HEK293 (cell line): ENCODE measurements around the gene ASB16.

Source experiments
- KLF1 ChIP-seq: fragments of 450-650 bp; formaldehyde crosslinking; IDR thresholded peaks from 2 replicates; pipeline ENCODE4 v1.5.1; 2016; ENCODE audit warnings: missing biosample characterization, missing genetic modification characterization
- KLF16 ChIP-seq: fragments of 450-650 bp; formaldehyde crosslinking; IDR thresholded peaks from 2 replicates; pipeline ENCODE4 v1.5.1; 2017; ENCODE audit warnings: missing biosample characterization, missing genetic modification characterization
- OSR2 ChIP-seq: fragments of 450-650 bp; formaldehyde crosslinking; IDR thresholded peaks from 2 replicates; pipeline ENCODE4 v1.5.1; 2016; ENCODE audit warnings: missing biosample characterization, missing genetic modification characterization
- PRDM6 ChIP-seq: fragments of 450-650 bp; formaldehyde crosslinking; IDR thresholded peaks from 2 replicates; pipeline ENCODE4 v1.5.1; 2017; ENCODE audit warnings: missing biosample characterization, missing genetic modification characterization
- SALL2 ChIP-seq: fragments of 450-650 bp; formaldehyde crosslinking; IDR thresholded peaks from 2 replicates; pipeline ENCODE4 v1.5.0; 2017; ENCODE audit warnings: missing biosample characterization, mild to moderate bottlenecking, missing genetic modification characterization, borderline replicate concordance
- SP2 ChIP-seq: fragments of 450-650 bp; formaldehyde crosslinking; IDR thresholded peaks from 2 replicates; pipeline ENCODE4 v1.5.1; 2016; ENCODE audit warnings: missing biosample characterization, missing genetic modification characterization
- SP3 ChIP-seq: fragments of 450-650 bp; formaldehyde crosslinking; IDR thresholded peaks from 2 replicates; pipeline ENCODE4 v1.5.1; 2016; ENCODE audit warnings: missing biosample characterization, missing genetic modification characterization
- SP7 ChIP-seq: fragments of 450-650 bp; formaldehyde crosslinking; IDR thresholded peaks from 2 replicates; pipeline ENCODE4 v1.5.1; 2016; ENCODE audit warnings: missing biosample characterization, missing genetic modification characterization
- TRIM28 ChIP-seq: IDR thresholded peaks from 2 replicates; pipeline ENCODE4 v1.6.1; 2011; ENCODE audit warnings: low read length, control low read depth, borderline replicate concordance
- ZBTB20 ChIP-seq: fragments of 450-650 bp; formaldehyde crosslinking; IDR thresholded peaks from 2 replicates; pipeline ENCODE4 v1.5.1; 2016; ENCODE audit warnings: missing biosample characterization, missing genetic modification characterization
- ZBTB48 ChIP-seq: fragments of 450-650 bp; formaldehyde crosslinking; IDR thresholded peaks from 2 replicates; pipeline ENCODE4 v1.5.1; 2016; ENCODE audit warnings: missing biosample characterization, missing genetic modification characterization
- ZBTB8A ChIP-seq: fragments of 450-650 bp; formaldehyde crosslinking; IDR thresholded peaks from 2 replicates; pipeline ENCODE4 v1.5.1; 2016; ENCODE audit warnings: missing biosample characterization, missing genetic modification characterization
- ZFP41 ChIP-seq: fragments of 450-650 bp; formaldehyde crosslinking; IDR thresholded peaks from 2 replicates; pipeline ENCODE4 v1.5.1; 2016; ENCODE audit warnings: missing biosample characterization, missing genetic modification characterization, borderline replicate concordance
- ZNF121 ChIP-seq: fragments of 450-650 bp; formaldehyde crosslinking; IDR thresholded peaks from 2 replicates; pipeline ENCODE4 v1.5.1; 2016; ENCODE audit warnings: missing biosample characterization, missing genetic modification characterization
- ZNF223 ChIP-seq: fragments of 450-650 bp; formaldehyde crosslinking; IDR thresholded peaks from 2 replicates; pipeline ENCODE4 v1.5.1; 2016; ENCODE audit warnings: missing biosample characterization, missing genetic modification characterization
- ZNF311 ChIP-seq: fragments of 450-650 bp; formaldehyde crosslinking; IDR thresholded peaks from 2 replicates; pipeline ENCODE4 v1.5.1; 2017; ENCODE audit warnings: missing biosample characterization, missing genetic modification characterization, borderline replicate concordance
- ZNF324 ChIP-seq: fragments of 450-650 bp; formaldehyde crosslinking; IDR thresholded peaks from 2 replicates; pipeline ENCODE4 v1.5.1; 2016; ENCODE audit warnings: missing biosample characterization, missing genetic modification characterization
- ZNF354C ChIP-seq: fragments of 450-650 bp; formaldehyde crosslinking; IDR thresholded peaks from 2 replicates; pipeline ENCODE4 v1.5.1; 2016; ENCODE audit warnings: missing biosample characterization, missing genetic modification characterization, low read depth, borderline replicate concordance
- ZNF366 ChIP-seq: fragments of 450-650 bp; formaldehyde crosslinking; conservative IDR thresholded peaks from 2 replicates; pipeline ENCODE4 v1.5.1; 2016; ENCODE audit warnings: missing biosample characterization, missing genetic modification characterization
- ZNF423 ChIP-seq: fragments of 450-650 bp; formaldehyde crosslinking; IDR thresholded peaks from 2 replicates; pipeline ENCODE4 v1.5.1; 2016; ENCODE audit warnings: missing biosample characterization, missing genetic modification characterization
- ZNF510 ChIP-seq: fragments of 450-650 bp; formaldehyde crosslinking; IDR thresholded peaks from 2 replicates; pipeline ENCODE4 v1.5.1; 2018; ENCODE audit warnings: mild to moderate bottlenecking, missing genetic modification characterization, missing biosample characterization; ENCODE audit not compliant: insufficient replicate concordance
- ZNF514 ChIP-seq: fragments of 450-650 bp; formaldehyde crosslinking; IDR thresholded peaks from 2 replicates; pipeline ENCODE4 v1.5.1; 2016; ENCODE audit warnings: missing biosample characterization, missing genetic modification characterization
- ZNF560 ChIP-seq: fragments of 450-650 bp; formaldehyde crosslinking; IDR thresholded peaks from 2 replicates; pipeline ENCODE4 v1.5.1; 2017; ENCODE audit warnings: missing biosample characterization, missing genetic modification characterization, borderline replicate concordance
- ZNF561 ChIP-seq: fragments of 450-650 bp; IDR thresholded peaks from 2 replicates; pipeline ENCODE4 v1.5.1; 2018; ENCODE audit warnings: missing biosample characterization, missing genetic modification characterization, borderline replicate concordance
- ZNF585B ChIP-seq: fragments of 450-650 bp; formaldehyde crosslinking; IDR thresholded peaks from 2 replicates; pipeline ENCODE4 v1.5.1; 2016; ENCODE audit warnings: missing biosample characterization, missing genetic modification characterization
- ZNF645 ChIP-seq: fragments of 450-650 bp; formaldehyde crosslinking; IDR thresholded peaks from 2 replicates; pipeline ENCODE4; 2016; ENCODE audit warnings: missing biosample characterization, missing genetic modification characterization
- ZNF768 ChIP-seq: fragments of 450-650 bp; formaldehyde crosslinking; IDR thresholded peaks from 2 replicates; pipeline ENCODE4 v1.5.1; 2018; ENCODE audit warnings: missing biosample characterization, mild to moderate bottlenecking, missing genetic modification characterization
- ZNF777 ChIP-seq: fragments of 450-650 bp; formaldehyde crosslinking; IDR thresholded peaks from 2 replicates; pipeline ENCODE4 v1.5.1; 2017; ENCODE audit warnings: missing biosample characterization, missing genetic modification characterization, borderline replicate concordance
- ZSCAN16 ChIP-seq: fragments of 450-650 bp; formaldehyde crosslinking; IDR thresholded peaks from 2 replicates; pipeline ENCODE4 v1.5.1; 2016; ENCODE audit warnings: missing biosample characterization, missing genetic modification characterization
- TF ChIP-seq, protein P1 (sequence below): fragments of 450-650 bp; formaldehyde crosslinking; IDR thresholded peaks from 2 replicates; pipeline ENCODE4 v1.5.1; 2016; ENCODE audit warnings: missing biosample characterization, missing genetic modification characterization
- TF ChIP-seq, protein P2 (sequence below): fragments of 450-650 bp; formaldehyde crosslinking; IDR thresholded peaks from 2 replicates; pipeline ENCODE4 v1.5.1; 2016; ENCODE audit warnings: missing biosample characterization, missing genetic modification characterization, low read depth
- TF ChIP-seq, protein P3 (sequence below): fragments of 450-650 bp; formaldehyde crosslinking; optimal IDR thresholded peaks from 2 replicates; pipeline ENCODE3; 2016; ENCODE audit warnings: missing biosample characterization, mild to moderate bottlenecking, missing genetic modification characterization
- TF ChIP-seq, protein P4 (sequence below): fragments of 450-650 bp; formaldehyde crosslinking; IDR thresholded peaks from 2 replicates; pipeline ENCODE4 v1.5.1; 2016; ENCODE audit warnings: missing biosample characterization, missing genetic modification characterization

The ASB16 gene

DNA sequence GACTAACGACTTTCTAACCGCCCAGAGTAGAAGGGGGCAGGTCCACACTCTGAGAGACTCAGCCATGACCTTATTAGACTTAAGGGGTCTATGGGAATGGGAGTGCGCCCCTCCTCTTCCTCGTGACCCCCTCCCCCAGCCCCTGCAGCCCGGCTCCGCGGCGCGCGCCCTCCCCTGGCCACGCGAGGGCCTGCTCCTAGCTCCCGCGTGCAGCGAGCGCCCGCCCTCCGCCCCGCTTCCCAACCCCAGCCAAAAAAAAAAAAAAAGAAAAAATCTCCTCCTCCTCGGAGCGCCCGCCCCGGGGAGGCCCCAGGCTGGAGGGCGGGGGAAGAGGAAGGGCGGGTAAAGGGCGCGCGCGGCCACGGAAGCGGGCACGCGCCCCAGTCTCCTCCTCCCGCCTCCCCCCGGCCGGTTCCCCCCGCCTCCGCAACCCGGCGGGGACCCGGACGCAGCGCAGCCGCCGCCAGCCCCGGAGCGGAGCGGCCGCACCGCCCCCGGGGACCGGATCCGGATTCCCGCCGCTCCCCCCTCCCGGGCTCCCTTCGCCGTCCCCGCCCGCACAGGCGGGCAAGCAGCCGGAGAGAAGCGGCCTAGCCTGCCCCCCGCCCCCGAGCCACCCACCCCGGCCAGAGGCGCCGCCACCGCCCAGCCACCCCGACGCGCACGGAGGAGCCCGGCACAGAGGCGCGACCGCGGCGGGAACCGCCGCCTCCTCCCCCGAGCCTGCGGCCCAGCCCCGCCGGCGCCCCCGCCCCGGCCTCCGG, 48.0 kb downstream of the ASB16 start (continued):
- TF ChIP-seq, protein P1, sequence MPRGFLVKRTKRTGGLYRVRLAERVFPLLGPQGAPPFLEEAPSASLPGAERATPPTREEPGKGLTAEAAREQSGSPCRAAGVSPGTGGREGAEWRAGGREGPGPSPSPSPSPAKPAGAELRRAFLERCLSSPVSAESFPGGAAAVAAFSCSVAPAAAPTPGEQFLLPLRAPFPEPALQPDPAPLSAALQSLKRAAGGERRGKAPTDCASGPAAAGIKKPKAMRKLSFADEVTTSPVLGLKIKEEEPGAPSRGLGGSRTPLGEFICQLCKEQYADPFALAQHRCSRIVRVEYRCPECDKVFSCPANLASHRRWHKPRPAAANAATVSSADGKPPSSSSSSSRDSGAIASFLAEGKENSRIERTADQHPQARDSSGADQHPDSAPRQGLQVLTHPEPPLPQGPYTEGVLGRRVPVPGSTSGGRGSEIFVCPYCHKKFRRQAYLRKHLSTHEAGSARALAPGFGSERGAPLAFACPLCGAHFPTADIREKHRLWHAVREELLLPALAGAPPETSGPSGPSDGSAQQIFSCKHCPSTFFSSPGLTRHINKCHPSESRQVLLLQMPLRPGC (tag by site-specific recombination) = no peak
- no peak; the same call in 1 of the 2 replicates for TF ChIP-seq SP2 (tag by site-specific recombination)
- 0 out of 2 replicates have a peak, but pooled peaks have one; percentile 13 for TF ChIP-seq ZBTB48
- TF ChIP-seq ZNF510 (tag by site-specific recombination) = no peak
- TF ChIP-seq ZNF223 (tag by site-specific recombination) = no peak
- no peak for TF ChIP-seq OSR2 (tag by site-specific recombination)
- TF ChIP-seq ZNF354C = no peak
- TF ChIP-seq ZNF561 (tag by site-specific recombination) = no peak
- no peak for TF ChIP-seq ZNF366 (tag by site-specific recombination)
- TF ChIP-seq ZBTB8A = peak; percentile 85
- TF ChIP-seq, protein P2, sequence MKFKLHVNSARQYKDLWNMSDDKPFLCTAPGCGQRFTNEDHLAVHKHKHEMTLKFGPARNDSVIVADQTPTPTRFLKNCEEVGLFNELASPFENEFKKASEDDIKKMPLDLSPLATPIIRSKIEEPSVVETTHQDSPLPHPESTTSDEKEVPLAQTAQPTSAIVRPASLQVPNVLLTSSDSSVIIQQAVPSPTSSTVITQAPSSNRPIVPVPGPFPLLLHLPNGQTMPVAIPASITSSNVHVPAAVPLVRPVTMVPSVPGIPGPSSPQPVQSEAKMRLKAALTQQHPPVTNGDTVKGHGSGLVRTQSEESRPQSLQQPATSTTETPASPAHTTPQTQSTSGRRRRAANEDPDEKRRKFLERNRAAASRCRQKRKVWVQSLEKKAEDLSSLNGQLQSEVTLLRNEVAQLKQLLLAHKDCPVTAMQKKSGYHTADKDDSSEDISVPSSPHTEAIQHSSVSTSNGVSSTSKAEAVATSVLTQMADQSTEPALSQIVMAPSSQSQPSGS (tag by site-specific recombination) = no peak
- TF ChIP-seq SP7 (tag by site-specific recombination) = peak; percentile 27; the same call in 1 of the 2 replicates
- no peak for TF ChIP-seq ZNF585B (tag by site-specific recombination)
- peak; percentile 67 for TF ChIP-seq SP3
- no peak for TF ChIP-seq PRDM6
- no peak for TF ChIP-seq ZNF560 (tag by site-specific recombination)
- TF ChIP-seq ZSCAN16 = no peak
- no peak for TF ChIP-seq ZNF777 (tag by site-specific recombination)
- TF ChIP-seq ZBTB20 (tag by site-specific recombination) = no peak
- TF ChIP-seq TRIM28 = no peak
- no peak for TF ChIP-seq ZNF423 (tag by site-specific recombination)
- TF ChIP-seq KLF16 = no peak
- TF ChIP-seq ZNF768 (tag by site-specific recombination) = no peak
- no peak for TF ChIP-seq ZNF514 (tag by site-specific recombination)
- TF ChIP-seq, protein P3, sequence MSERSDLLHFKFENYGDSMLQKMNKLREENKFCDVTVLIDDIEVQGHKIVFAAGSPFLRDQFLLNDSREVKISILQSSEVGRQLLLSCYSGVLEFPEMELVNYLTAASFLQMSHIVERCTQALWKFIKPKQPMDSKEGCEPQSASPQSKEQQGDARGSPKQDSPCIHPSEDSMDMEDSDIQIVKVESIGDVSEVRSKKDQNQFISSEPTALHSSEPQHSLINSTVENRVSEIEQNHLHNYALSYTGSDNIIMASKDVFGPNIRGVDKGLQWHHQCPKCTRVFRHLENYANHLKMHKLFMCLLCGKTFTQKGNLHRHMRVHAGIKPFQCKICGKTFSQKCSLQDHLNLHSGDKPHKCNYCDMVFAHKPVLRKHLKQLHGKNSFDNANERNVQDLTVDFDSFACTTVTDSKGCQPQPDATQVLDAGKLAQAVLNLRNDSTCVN (tag by site-specific recombination) = peak; percentile 50
- TF ChIP-seq ZNF121 (tag by site-specific recombination) = no peak
- TF ChIP-seq, protein P4, sequence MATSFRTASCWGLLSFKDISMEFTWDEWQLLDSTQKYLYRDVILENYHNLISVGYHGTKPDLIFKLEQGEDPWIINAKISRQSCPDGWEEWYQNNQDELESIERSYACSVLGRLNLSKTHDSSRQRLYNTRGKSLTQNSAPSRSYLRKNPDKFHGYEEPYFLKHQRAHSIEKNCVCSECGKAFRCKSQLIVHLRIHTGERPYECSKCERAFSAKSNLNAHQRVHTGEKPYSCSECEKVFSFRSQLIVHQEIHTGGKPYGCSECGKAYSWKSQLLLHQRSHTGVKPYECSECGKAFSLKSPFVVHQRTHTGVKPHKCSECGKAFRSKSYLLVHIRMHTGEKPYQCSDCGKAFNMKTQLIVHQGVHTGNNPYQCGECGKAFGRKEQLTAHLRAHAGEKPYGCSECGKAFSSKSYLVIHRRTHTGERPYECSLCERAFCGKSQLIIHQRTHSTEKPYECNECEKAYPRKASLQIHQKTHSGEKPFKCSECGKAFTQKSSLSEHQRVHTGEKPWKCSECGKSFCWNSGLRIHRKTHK (tag by site-specific recombination) = no peak
- TF ChIP-seq KLF1 (tag by site-specific recombination) = 0 out of 2 replicates have a peak, but pooled peaks have one; percentile 7
- no peak for TF ChIP-seq ZNF645 (tag by site-specific recombination)
- no peak for TF ChIP-seq SALL2 (tag by site-specific recombination)
- TF ChIP-seq ZFP41 (tag by site-specific recombination) = no peak
- TF ChIP-seq ZNF311 = no peak
- TF ChIP-seq ZNF324 (tag by site-specific recombination) = no peak
